H1 (cell line): ENCODE data around the gene FAT1. TPM values are rescaled to one million over a fixed set of nuclear protein-coding genes. Genes with fewer than 3 reads are reported as not detected.

Source experiments
- CHD7 ChIP-seq: fragments of 300-600 bp; sonication (generic); IDR thresholded peaks from 2 replicates; pipeline ENCODE4 v1.7.1; 2012; ENCODE audit warnings: low read length, moderate library complexity, mild to moderate bottlenecking, inconsistent platforms; ENCODE audit not compliant: insufficient replicate concordance
- polyA plus RNA-seq, 7 experiments: library from polyadenylated mRNA; depleted of rRNA in 3 of 7; stranded (reverse) in 5 of 7; unstranded in 2 of 7; fragments of >200 nt in 5 of 7; fragments of 200-250 nt in 2 of 7; gene quantifications; 1 replicate in 5 of 7; 2 replicates in 1 of 7; 4 replicates in 1 of 7; pipeline versions ENCODE4 v1.2.1 to v1.2.3, GENCODE V29; 2011 to 2013; ENCODE audit warnings: missing spikeins in 2 of 7, mixed read lengths in 2 of 7
- total RNA-seq: library from RNA; stranded (reverse); fragmentation: NEBNext Ultra II Directional; extraction: Animal tissue kit (Norgen Biotek cat#: 25700); gene quantifications from 2 replicates; pipeline ENCODE4 v1.2.1, GENCODE V29; 2021

Gene FAT1
- total and polyA plus RNA-seq, 2 of the 8 experiments (the other 6 are each of a cell fraction or from before 2014, with no cell fraction given), result 94.4 to 137 TPM

- no peak for TF ChIP-seq CHD7
These were observed 10.1 kb upstream of the FAT1 start (continued) for GRCh38 chr4:186733778-186734177.
